LHCN-M2 (cell line): ENCODE measurements around the gene TENT5A. TPM values are rescaled to one million over a fixed set of nuclear protein-coding genes. Genes with fewer than 3 reads are reported as not detected.

Source experiments
- DNase-seq: peaks from one replicate; pipeline ENCODE4 v3.0.0-alpha.2; 2012; ENCODE audit warnings: low read depth
- total RNA-seq: library from RNA; depleted of rRNA; stranded (reverse); fragments of >200 nt; gene quantifications from 2 replicates; pipeline ENCODE4 v1.2.3, GENCODE V29; 2014

Gene TENT5A
- total RNA-seq, 1 experiment from 2014 or later: 17.6 TPM

- DNase-seq: no peak
Observed at GRCh38 chr6:81771097-81771496, 18.6 kb upstream of the TENT5A start.

- no peak for DNase-seq
Observed at GRCh38 chr6:81770381-81770780, 17.9 kb upstream of the TENT5A start.

GRCh38 chr6:81769824-81770223 lies 17.3 kb upstream of the TENT5A start:
- DNase-seq: no peak

- no peak for DNase-seq
Observed at GRCh38 chr6:81768150-81768942, 15.9 kb upstream of the TENT5A start.

- DNase-seq: peak; percentile 45
Observed at GRCh38 chr6:81767163-81767891, 14.8 kb upstream of the TENT5A start.

- peak; percentile 88 for DNase-seq
Observed at GRCh38 chr6:81766482-81767069, 14.1 kb upstream of the TENT5A start.

- no peak for DNase-seq
Observed at GRCh38 chr6:81764531-81764930, 12.1 kb upstream of the TENT5A start.

GRCh38 chr6:81763968-81764367 lies 11.5 kb upstream of the TENT5A start:
- no peak for DNase-seq

GRCh38 chr6:81763051-81763450 lies 10.6 kb upstream of the TENT5A start:
- no peak for DNase-seq

- DNase-seq: no peak
Observed at GRCh38 chr6:81762606-81763005, 10.1 kb upstream of the TENT5A start.

- no peak for DNase-seq
Observed at GRCh38 chr6:81762132-81762531, 9.7 kb upstream of the TENT5A start.

GRCh38 chr6:81761197-81761596 lies 8.7 kb upstream of the TENT5A start:
- DNase-seq: peak; percentile 64

GRCh38 chr6:81759782-81760181 lies 7.3 kb upstream of the TENT5A start:
- peak; percentile 90 for DNase-seq

- no peak for DNase-seq
Observed at GRCh38 chr6:81758221-81758620, 5.7 kb upstream of the TENT5A start.

GRCh38 chr6:81756690-81757089 lies 4.2 kb upstream of the TENT5A start:
- no peak for DNase-seq

- no peak for DNase-seq
Observed at GRCh38 chr6:81755551-81755950, 3.1 kb upstream of the TENT5A start.

GRCh38 chr6:81754906-81755305 lies 2.4 kb upstream of the TENT5A start:
- no peak for DNase-seq

GRCh38 chr6:81753711-81754577 lies 1.5 kb upstream of the TENT5A start:
- peak; percentile 70 for DNase-seq

- DNase-seq: peak; percentile 93
Observed at GRCh38 chr6:81752921-81753710, 635 bp upstream of the TENT5A start.

- peak; percentile 57 for DNase-seq
Observed at GRCh38 chr6:81751388-81752083, 945 bp downstream of the TENT5A start.
